D721Med (cell line): Measurements from ENCODE around the gene ARSG.
"Not testable (repeated sequence)": the region's sequence is repeated elsewhere in the genome, so short reads cannot be mapped to it uniquely, and the experiment has no call there.

Experiments used
- DNase-seq: peaks from one replicate; pipeline ENCODE4 v3.0.0; 2011; ENCODE audit warnings: low spot score; ENCODE audit not compliant: insufficient read length
- FAIRE-seq: peaks from 2 replicates; lab custom pipeline; 2011; peaks lifted over from hg19 to GRCh38; lab: Jason Lieb, UNC
- CTCF ChIP-seq: IDR thresholded peaks from 2 replicates; pipeline ENCODE4 v1.5.1; 2012; ENCODE audit warnings: mild to moderate bottlenecking, control low read depth; ENCODE audit not compliant: insufficient read depth; ENCODE audit errors: missing control alignments

ARSG gene

GRCh38 chr17:68343976-68344375 lies 52.7 kb downstream of the ARSG start:
- no peak for TF ChIP-seq CTCF
- FAIRE-seq = no peak
- DNase-seq = no peak

DNA sequence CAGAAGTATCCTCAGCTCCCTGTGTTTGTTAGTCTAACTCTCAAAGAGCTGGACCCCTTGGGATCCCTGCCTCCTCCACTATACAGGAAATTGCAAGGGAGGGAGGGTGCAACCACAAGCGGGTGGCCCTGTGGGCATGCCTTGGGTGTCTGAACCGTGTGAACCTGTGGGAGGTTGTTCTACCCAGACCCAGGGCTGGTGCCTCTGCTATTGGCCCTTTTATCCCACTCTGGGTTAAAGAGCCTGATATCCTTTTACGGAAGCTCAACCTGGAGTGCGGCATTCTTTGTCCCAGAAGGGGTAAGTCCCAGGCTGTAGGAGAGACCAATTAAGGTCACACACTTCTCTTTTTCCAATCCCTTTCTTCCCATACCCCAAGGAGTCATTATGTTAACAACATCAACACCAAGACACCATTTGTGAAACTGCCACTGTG lies 53.4 kb downstream of the ARSG start:
- no peak for TF ChIP-seq CTCF
- DNase-seq = no peak
- no peak for FAIRE-seq

DNA sequence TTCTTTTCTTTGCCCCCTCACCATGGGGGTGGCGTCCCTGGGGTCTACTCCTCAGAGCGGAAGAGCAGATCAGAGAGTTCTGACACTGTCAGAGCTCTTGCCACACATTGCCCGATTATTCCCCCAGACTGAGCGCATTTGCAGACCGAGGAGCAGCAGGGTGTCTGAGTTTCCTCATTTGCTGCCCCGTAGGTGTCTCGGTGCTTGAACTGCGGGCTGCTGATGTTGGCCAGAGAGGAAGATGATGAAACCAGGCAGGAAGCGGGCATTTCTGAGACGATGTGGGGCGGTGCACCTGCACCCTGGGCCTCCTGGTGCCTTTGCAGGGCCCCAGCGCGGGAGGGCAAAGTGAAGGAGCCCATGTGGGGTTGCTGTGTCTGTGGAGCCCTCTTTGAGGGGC lies 55.2 kb downstream of the ARSG start:
- DNase-seq (no peak), FAIRE-seq (no peak)
- no peak for TF ChIP-seq CTCF

DNA sequence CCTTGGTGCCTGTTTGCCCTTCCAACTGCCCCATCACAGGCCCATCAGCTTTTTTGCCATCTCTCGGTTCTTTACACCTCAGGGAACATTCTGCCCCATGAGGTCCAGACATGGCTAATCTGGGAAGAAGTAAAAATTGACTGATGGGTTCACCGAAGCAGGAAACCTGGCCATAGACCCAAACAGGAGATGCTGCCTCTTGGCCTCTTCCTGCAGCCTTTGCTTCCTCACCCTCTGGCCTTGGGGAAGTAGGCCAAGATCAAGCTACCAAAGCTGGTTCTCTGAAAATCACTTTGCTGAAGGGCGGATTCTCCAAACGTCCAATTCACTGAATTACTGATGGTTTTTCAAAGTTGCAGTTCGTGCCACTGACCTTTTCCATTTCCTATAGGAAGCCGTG lies 56.1 kb downstream of the ARSG start:
- no peak for FAIRE-seq
- no peak for TF ChIP-seq CTCF

DNA sequence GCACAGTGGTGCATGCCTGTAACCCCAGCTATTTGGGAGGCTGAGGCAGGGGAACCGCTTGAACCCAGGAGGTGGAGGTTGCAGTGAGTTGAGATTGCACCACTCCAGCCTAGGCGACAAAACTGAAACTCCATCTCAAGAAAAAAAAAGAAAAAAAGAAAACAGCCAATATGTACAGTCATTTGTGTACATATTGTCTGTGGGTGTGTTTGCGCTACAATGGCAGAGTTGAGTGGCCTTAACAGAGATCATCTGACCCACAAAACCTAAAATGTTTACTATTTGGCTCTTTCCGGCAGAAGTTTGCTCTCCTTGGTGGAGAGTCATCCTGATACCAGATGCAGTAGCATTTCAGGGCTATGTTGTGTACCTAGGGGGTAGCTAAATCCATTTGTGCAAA lies 57.9 kb downstream of the ARSG start:
- no peak for FAIRE-seq
- DNase-seq = no peak
- no peak for TF ChIP-seq CTCF

More for the DNA sequence above, 56.1 kb downstream of the ARSG start:
- no peak for DNase-seq

- TF ChIP-seq CTCF = peak; percentile 30
- DNase-seq (no peak), FAIRE-seq (no peak)
Measured at GRCh38 chr17:68351395-68351794, 60.1 kb downstream of the ARSG start.

- no peak for TF ChIP-seq CTCF
- DNase-seq (no peak), FAIRE-seq (no peak)
Measured at GRCh38 chr17:68352041-68352440, 60.7 kb downstream of the ARSG start.

DNA sequence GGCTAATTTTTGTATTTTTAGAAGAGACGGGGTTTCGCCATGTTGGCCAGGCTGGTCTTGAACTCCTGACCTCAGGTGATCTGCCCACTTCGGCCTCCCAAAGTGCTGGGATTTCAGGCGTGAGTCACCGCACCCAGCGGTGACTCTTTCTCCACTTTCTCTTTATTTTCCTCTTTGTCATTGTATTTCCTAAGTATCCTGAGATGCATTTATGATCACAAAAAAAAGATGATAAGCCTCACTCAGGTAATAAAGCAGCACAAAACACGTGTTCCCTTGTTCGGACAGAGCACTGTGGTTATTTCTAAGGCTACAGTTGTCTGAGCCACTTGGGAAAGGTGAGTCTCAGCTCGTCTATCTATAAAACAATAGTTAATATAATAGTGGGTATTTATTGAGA lies 61.4 kb downstream of the ARSG start:
- FAIRE-seq, DNase-seq: not testable (repeated sequence)
